NCI-H524 (cell line): ENCODE data around the gene PARP14.
"Not testable (repeated sequence)": the region's sequence is repeated elsewhere in the genome, so short reads cannot be mapped to it uniquely, and the experiment has no call there.

ENCODE experiments used
- DNase-seq, 2 experiments: peaks; one replicate each; lab custom pipeline; 2025; lab: John Stamatoyannopoulos, UW

PARP14 gene

GRCh38 chr3:122719273-122719921, 38.8 kb downstream of the PARP14 start:
- DNase-seq = no peak

GRCh38 chr3:122725106-122725505, 44.5 kb downstream of the PARP14 start:
- no peak for DNase-seq

- DNase-seq = no peak
Measured at GRCh38 chr3:122727294-122727693, 46.7 kb downstream of the PARP14 start.

GRCh38 chr3:122727766-122728165, 47.1 kb downstream of the PARP14 start:
- DNase-seq = no peak

- DNase-seq = no peak
Measured at GRCh38 chr3:122728186-122728585, 47.5 kb downstream of the PARP14 start.

GRCh38 chr3:122728756-122729514, 48.3 kb downstream of the PARP14 start:
- DNase-seq = no peak

- peak; percentile 97 to 98 for DNase-seq
Measured at GRCh38 chr3:122730240-122730639, 49.6 kb downstream of the PARP14 start.

GRCh38 chr3:122732682-122733525, 52.3 kb downstream of the PARP14 start:
- not testable (repeated sequence) for DNase-seq

GRCh38 chr3:122739172-122739571, 58.5 kb downstream of the PARP14 start:
- DNase-seq = no peak

- no peak for DNase-seq
Measured at GRCh38 chr3:122742234-122742633, 61.6 kb downstream of the PARP14 start.

GRCh38 chr3:122743581-122744120, 63.0 kb downstream of the PARP14 start:
- no peak for DNase-seq

- no peak for DNase-seq
Measured at GRCh38 chr3:122745369-122746021, 64.9 kb downstream of the PARP14 start.

GRCh38 chr3:122747295-122747694, 66.7 kb downstream of the PARP14 start:
- not testable (repeated sequence) for DNase-seq

GRCh38 chr3:122748347-122748746, 67.7 kb downstream of the PARP14 start:
- no peak for DNase-seq

- no peak for DNase-seq
Measured at GRCh38 chr3:122754929-122755328, 74.3 kb downstream of the PARP14 start.

GRCh38 chr3:122755491-122755890, 74.9 kb downstream of the PARP14 start:
- no peak for DNase-seq

- no peak for DNase-seq
Measured at GRCh38 chr3:122758877-122759560, 78.4 kb downstream of the PARP14 start.

- no peak for DNase-seq
Measured at GRCh38 chr3:122760453-122761271, 80.0 kb downstream of the PARP14 start.

GRCh38 chr3:122766430-122766829, 85.8 kb downstream of the PARP14 start:
- DNase-seq = no peak
